GM23338 (cell line): ENCODE results near the gene PNKP. TPM values are rescaled to one million over a fixed set of nuclear protein-coding genes. Genes with fewer than 3 reads are reported as not detected.

ENCODE experiments used
- ATAC-seq: fragments of 200-7000 bp; cut with Tn5 transposase; 3 replicates; pipeline ENCODE4 v1.9.1; 2020
- DNase-seq: peaks from one replicate; pipeline ENCODE4 v3.0.0-alpha.2; 2015; ENCODE audit warnings: low spot score
- H2AFZ ChIP-seq: fragments of 200-600 bp; sonication (generic); 2 replicates; pipeline ENCODE4 v1.8.0; 2016; ENCODE audit warnings: antibody characterized with exemption, mild to moderate bottlenecking, moderate library complexity
- H3F3A ChIP-seq: fragments of 200-600 bp; sonication (generic); replicated peaks from 2 replicates; pipeline ENCODE4 v1.8.0; 2017; ENCODE audit warnings: antibody characterized with exemption, mixed run types, low read depth
- H3K27ac ChIP-seq: fragments of 200-600 bp; sonication (generic); 2 replicates; pipeline ENCODE4 v1.6.1; 2016; ENCODE audit warnings: low read depth
- H3K27me3 ChIP-seq: fragments of 200-600 bp; sonication (generic); 2 replicates; pipeline ENCODE4 v1.8.0; 2016; ENCODE audit warnings: mild to moderate bottlenecking, mixed run types, moderate library complexity; ENCODE audit not compliant: insufficient read depth
- H3K36me3 ChIP-seq: fragments of 200-600 bp; sonication (generic); 2 replicates; pipeline ENCODE4 v1.8.0; 2016; ENCODE audit warnings: mild to moderate bottlenecking; ENCODE audit not compliant: insufficient read depth
- H3K4me1 ChIP-seq: fragments of 200-600 bp; sonication (generic); 2 replicates; pipeline ENCODE4 v1.8.0; 2016; ENCODE audit warnings: mild to moderate bottlenecking, moderate library complexity; ENCODE audit not compliant: insufficient read depth
- H3K4me2 ChIP-seq: fragments of 200-600 bp; sonication (generic); 2 replicates; pipeline ENCODE4 v1.7.1; 2017; ENCODE audit warnings: mixed run types
- H3K4me3 ChIP-seq: fragments of 200-600 bp; sonication (generic); 2 replicates; pipeline ENCODE4 v1.6.1; 2016; ENCODE audit warnings: mixed run types
- H3K79me2 ChIP-seq: fragments of 200-600 bp; sonication (generic); replicated peaks from 2 replicates; pipeline ENCODE4 v1.8.0; 2017; ENCODE audit warnings: mild to moderate bottlenecking; ENCODE audit not compliant: insufficient read depth
- H3K9me2 ChIP-seq: fragments of 200-600 bp; sonication (generic); 2 replicates; pipeline ENCODE4 v1.8.0; 2017; ENCODE audit not compliant: insufficient read depth
- H4K20me1 ChIP-seq: fragments of 200-600 bp; sonication (generic); replicated peaks from 2 replicates; pipeline ENCODE4 v1.8.0; 2017; ENCODE audit warnings: mild to moderate bottlenecking; ENCODE audit not compliant: insufficient read depth
- H3K27ac Mint-ChIP-seq: 2 replicates; pipeline ENCODE4 v1.8.0; 2020; ENCODE audit warnings: inconsistent platforms, mild to moderate bottlenecking, moderate library complexity, mixed read lengths
- H3K27me3 Mint-ChIP-seq: 3 replicates; pipeline ENCODE4 v1.8.0; 2022; ENCODE audit warnings: low read depth, mild to moderate bottlenecking, moderate library complexity, mixed read lengths, inconsistent platforms; ENCODE audit not compliant: insufficient read depth, poor library complexity
- H3K36me3 Mint-ChIP-seq: 3 replicates; pipeline ENCODE4 v1.8.0; 2021; ENCODE audit warnings: low read depth, mild to moderate bottlenecking, inconsistent platforms, moderate library complexity, mixed read lengths
- H3K4me1 Mint-ChIP-seq: 3 replicates; pipeline ENCODE4 v1.8.0; 2020; ENCODE audit warnings: mild to moderate bottlenecking, inconsistent platforms, mixed read lengths
- H3K4me3 Mint-ChIP-seq: 3 replicates; pipeline ENCODE4 v1.8.0; 2021; ENCODE audit warnings: moderate library complexity, mild to moderate bottlenecking, inconsistent platforms, mixed read lengths
- H3K9me3 Mint-ChIP-seq: 3 replicates; pipeline ENCODE4 v1.8.0; 2020; ENCODE audit warnings: moderate library complexity, mild to moderate bottlenecking, inconsistent platforms, mixed read lengths
- CTCF ChIP-seq, 2 experiments: fragments of 200-600 bp in 1 of 2; sonication (generic) in 1 of 2; conservative IDR thresholded peaks; 2 replicates each; pipeline versions ENCODE4 v1.5.1 to v1.6.1; 2016 to 2017; ENCODE audit warnings: antibody characterized with exemption in 2 of 2, low read depth in 2 of 2, mild to moderate bottlenecking in 2 of 2, moderate library complexity in 1 of 2
- EZH2phosphoT487 ChIP-seq: fragments of 200-600 bp; sonication (generic); IDR thresholded peaks from one replicate; pipeline ENCODE4 v1.8.1; 2018; ENCODE audit warnings: antibody characterized with exemption; ENCODE audit not compliant: unreplicated experiment
- JUNB ChIP-seq: IDR thresholded peaks from one replicate; pipeline ENCODE4 v1.6.1; 2016; ENCODE audit warnings: antibody characterized with exemption; ENCODE audit not compliant: unreplicated experiment
- POLR2AphosphoS5 ChIP-seq: IDR thresholded peaks from 2 replicates; pipeline ENCODE4 v1.6.1; 2016; ENCODE audit warnings: antibody characterized with exemption, low read depth
- REST ChIP-seq: IDR thresholded peaks from one replicate; pipeline ENCODE4 v1.6.1; 2018; ENCODE audit warnings: antibody characterized with exemption; ENCODE audit not compliant: unreplicated experiment
- STAT1 ChIP-seq: IDR thresholded peaks from one replicate; pipeline ENCODE4 v1.6.1; 2016; ENCODE audit warnings: antibody characterized with exemption; ENCODE audit not compliant: unreplicated experiment
- ZNF114 ChIP-seq: fragments of 250-450 bp; sonication (Bioruptor Pico); IDR thresholded peaks from 2 replicates; pipeline ENCODE4 v1.5.0; 2020; ENCODE audit warnings: mild to moderate bottlenecking, moderate library complexity
- ZNF462 ChIP-seq: fragments of 250-450 bp; sonication (Bioruptor Pico); IDR thresholded peaks from 2 replicates; pipeline ENCODE4 v1.5.0; 2020; ENCODE audit warnings: mild to moderate bottlenecking, moderate library complexity
- polyA plus RNA-seq: library from polyadenylated mRNA; unstranded; fragments of >200 nt; fragmentation: Nextera tagmentation; extraction: Ambion mirVana; gene quantifications from 2 replicates; pipeline ENCODE4 v1.2.1, GENCODE V29; 2016
- total RNA-seq: library from RNA; depleted of rRNA; stranded (reverse); fragments of >200 nt; shearing (Covaris generic); gene quantifications from 2 replicates; pipeline ENCODE4 v1.2.3, GENCODE V29; 2014
- TF ChIP-seq, protein P1 (sequence below): IDR thresholded peaks from 2 replicates; pipeline ENCODE4 v1.6.1; 2016; ENCODE audit warnings: antibody characterized with exemption

The PNKP gene
- total and polyA plus RNA-seq, 2 experiments from 2014 or later, result 99.6 to 109 TPM

DNA sequence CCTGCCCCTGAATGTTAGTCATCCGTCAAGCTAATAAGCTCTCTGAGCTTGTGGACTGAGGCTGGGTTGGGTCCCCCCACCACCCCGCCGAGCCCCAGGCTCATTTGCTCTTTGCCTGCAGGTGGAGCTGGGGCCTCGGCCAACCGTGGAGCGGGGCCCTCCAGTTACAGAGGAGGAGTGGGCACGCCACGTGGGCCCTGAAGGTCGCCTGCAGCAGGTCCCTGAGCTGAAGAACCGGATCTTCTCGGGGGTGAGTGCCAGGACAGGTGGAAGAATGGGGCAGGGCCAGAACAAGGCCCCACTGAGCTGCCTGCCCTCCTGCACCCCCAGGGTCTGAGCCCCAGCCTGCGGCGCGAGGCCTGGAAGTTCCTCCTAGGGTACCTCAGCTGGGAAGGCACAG is 15.3 kb upstream of the PNKP start:
- TF ChIP-seq EZH2phosphoT487 (no peak), ZNF462 (no peak), JUNB (no peak), REST (no peak), ZNF114 (CRISPR knock-in tag) (no peak), STAT1 (no peak), POLR2AphosphoS5 (no peak), CTCF (conservative IDR thresholded peaks at IDR 0.05; ENCODE audit: low read depth in 2 of 2) (no peak)
- TF ChIP-seq, protein P1, sequence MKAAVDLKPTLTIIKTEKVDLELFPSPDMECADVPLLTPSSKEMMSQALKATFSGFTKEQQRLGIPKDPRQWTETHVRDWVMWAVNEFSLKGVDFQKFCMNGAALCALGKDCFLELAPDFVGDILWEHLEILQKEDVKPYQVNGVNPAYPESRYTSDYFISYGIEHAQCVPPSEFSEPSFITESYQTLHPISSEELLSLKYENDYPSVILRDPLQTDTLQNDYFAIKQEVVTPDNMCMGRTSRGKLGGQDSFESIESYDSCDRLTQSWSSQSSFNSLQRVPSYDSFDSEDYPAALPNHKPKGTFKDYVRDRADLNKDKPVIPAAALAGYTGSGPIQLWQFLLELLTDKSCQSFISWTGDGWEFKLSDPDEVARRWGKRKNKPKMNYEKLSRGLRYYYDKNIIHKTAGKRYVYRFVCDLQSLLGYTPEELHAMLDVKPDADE, result no peak
- DNase-seq (no peak), ATAC-seq (no peak)
- no peaks in the 10 kb centered on the region for H3K9me2 ChIP-seq
- peaks cover 25% of the 10 kb centered on the region; the same call in 1 of the 2 replicates for H3F3A ChIP-seq
- Mint-ChIP-seq H3K36me3 (peaks cover 72% of the 10 kb centered on the region), H3K27ac (no peak overlapping the region), H3K4me3 (no peak overlapping the region), H3K27me3 (peaks cover 10% of the 10 kb centered on the region), H3K4me1 (peaks cover 17% of the 10 kb centered on the region; the same call in 2 of the 3 replicates), H3K9me3 (peaks cover 3% of the 10 kb centered on the region; the same call in 1 of the 3 replicates)
- H3K79me2 ChIP-seq, result peaks cover 19% of the 10 kb centered on the region
- H3K4me2 ChIP-seq, result no peak overlapping the region
- H3K4me1 ChIP-seq, result peaks cover 9% of the 10 kb centered on the region; the same call in 1 of the 2 replicates
- H3K4me3 ChIP-seq, result no peak overlapping the region
- H3K27me3 ChIP-seq, result no peaks in the 10 kb centered on the region
- no peak overlapping the region for H3K27ac ChIP-seq
- peaks cover 8% of the 10 kb centered on the region for H4K20me1 ChIP-seq
- H2AFZ ChIP-seq, result no peak overlapping the region
- H3K36me3 ChIP-seq, result peaks cover 39% of the 10 kb centered on the region
